Measurements from ENCODE around the gene CTU2.

The CTU2 gene

DNA sequence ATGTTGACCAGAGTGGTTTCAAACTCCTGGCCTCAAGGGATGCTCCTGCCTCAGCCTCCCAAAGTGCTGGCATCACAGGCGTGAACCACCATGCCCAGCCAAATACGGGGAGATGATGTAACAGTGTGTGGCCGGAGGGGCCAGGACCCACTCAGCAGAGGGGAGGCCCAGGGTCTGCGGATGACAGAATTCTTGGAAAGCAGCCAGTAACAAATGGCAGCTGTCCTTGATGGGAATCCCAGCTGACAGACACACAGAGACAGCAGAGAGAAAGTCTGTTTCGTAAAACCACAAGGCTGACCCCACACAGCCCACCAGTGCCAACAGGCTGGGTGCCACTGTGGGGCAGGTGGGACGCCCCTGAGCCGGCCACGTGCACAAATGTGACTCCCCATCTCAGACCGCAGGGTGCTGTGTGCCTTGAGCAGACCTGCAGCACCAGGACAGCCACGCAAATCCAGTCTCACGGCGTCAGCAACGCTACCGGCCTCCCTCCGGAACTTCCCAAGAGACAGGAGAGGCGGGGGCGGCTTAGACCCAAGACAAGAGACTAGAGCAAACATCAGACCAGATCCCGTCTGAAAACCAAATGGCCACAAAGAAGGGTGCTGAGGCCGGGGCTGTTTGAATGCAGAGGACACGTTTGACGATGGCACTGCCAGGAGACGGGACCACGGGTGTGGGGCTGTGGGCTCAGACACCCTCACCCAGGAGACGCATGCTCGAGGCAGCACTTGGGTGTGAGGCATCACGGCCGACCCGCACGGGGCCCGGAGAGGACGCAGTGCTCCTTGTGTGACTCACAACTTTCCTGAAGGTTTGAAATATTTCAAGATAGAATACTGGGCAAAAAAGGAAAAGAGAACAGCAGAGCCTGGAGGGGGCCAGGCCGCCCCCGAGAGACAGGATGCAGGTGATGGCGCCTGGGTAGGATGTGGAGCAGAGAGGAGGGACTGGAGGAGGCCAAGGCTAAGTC is 24.6 kb downstream of the CTU2 start:
- peaks cover 24% of the 10 kb centered on the region for H3K36me3 Mint-ChIP-seq (ENCODE audit: low read depth)
- no peak for DNase-seq (ENCODE audit: low spot score)
- H3K27ac Mint-ChIP-seq, result peak overlapping the region; percentile 28
- peak overlapping the region; percentile 34 for H3K4me3 Mint-ChIP-seq
- H3K9me3 Mint-ChIP-seq, result no peaks in the 10 kb centered on the region
- peaks cover 4% of the 10 kb centered on the region for H3K4me1 Mint-ChIP-seq (ENCODE audit: low read depth)
- no peaks in the 10 kb centered on the region for H3K27me3 Mint-ChIP-seq (ENCODE audit: low read depth)

DNA sequence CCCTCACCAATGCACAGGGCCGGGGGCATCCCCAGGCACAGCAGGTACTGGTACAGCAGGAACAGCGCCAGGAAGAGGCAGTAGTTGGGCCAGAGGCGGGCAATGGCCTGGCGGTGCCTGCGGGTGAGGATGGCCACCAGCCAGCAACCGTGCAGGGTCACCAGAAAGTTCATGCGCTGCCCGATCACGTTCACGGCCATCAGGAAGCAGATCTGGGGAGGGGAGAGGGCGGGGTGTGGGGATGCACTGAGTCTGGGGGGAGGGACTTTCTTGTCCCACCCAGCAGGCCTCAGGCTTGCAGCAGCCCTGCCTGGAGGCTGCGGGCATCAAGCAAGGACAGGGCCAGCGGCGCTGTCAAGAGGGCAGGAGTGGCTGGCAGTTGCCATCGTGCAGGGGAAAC is 25.4 kb downstream of the CTU2 start:
- Mint-ChIP-seq H3K27ac (no peak overlapping the region), H3K27me3 (ENCODE audit: low read depth) (no peaks in the 10 kb centered on the region), H3K36me3 (ENCODE audit: low read depth) (peaks cover 20% of the 10 kb centered on the region), H3K4me3 (no peak overlapping the region), H3K4me1 (ENCODE audit: low read depth) (peaks cover 4% of the 10 kb centered on the region), H3K9me3 (no peaks in the 10 kb centered on the region)
- no peak for DNase-seq (ENCODE audit: low spot score)

DNA sequence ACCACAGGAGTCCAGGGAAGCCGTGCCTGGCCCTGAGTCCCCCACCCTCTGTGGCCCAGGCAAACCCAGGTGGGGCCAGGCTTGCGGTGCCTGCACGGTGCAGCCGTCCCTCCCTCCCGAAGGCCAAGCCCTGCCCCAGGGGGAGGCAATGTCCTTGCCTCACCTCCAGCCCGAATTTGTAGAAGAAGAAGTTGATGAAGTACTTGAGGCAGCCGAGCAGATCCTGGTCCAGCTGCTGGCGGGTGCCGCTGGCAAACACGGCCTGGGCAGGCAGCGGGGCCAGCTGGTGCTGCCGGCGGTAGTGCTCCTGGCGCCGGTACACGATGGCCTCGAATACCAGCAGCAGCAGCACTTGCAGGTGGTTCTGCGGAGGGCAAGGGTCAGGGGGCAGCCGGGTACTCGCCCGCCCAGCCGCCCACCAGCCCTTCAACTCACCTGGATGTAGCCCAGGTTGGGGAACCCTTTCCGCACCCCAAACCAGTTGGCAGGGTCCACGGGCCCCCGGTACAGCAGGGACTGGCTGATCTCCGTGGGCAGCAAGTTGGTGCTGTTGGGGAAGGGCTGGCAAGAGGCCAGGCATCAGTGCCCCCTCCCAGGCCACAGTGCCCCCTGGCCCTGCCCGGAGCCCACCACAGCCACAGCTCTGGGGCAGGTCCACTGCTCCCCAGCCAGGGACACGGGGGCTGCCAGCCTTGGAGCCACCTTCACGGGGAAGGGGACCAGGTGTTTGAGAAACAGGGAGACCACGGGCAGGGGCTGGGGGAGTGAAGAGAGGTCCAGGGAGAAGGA is 26.1 kb downstream of the CTU2 start:
- H3K4me3 Mint-ChIP-seq, result no peak overlapping the region
- H3K27ac Mint-ChIP-seq, result peak overlapping the region; percentile 36
- H3K4me1 Mint-ChIP-seq (ENCODE audit: low read depth), result peaks cover 4% of the 10 kb centered on the region
- H3K36me3 Mint-ChIP-seq (ENCODE audit: low read depth), result peaks cover 20% of the 10 kb centered on the region
- no peaks in the 10 kb centered on the region for H3K27me3 Mint-ChIP-seq (ENCODE audit: low read depth)
- H3K9me3 Mint-ChIP-seq, result no peaks in the 10 kb centered on the region
- DNase-seq (ENCODE audit: low spot score), result no peak

DNA sequence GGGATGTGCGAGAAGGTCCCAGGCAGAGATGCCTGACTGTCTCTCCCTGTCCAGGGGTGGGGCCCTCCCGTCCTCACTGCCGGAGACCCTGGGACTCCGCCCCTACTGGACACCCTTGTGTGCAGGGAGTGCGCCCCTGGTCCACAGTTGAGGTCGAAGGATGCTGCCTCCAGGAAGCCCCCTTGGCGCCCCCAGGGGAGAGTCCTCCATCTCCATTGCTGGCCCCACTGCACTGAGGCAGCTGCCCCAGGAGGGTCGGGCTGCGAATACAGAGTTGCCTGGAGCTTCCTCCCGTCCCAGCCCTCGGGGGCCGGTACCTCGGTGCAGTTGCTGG is 26.6 kb downstream of the CTU2 start:
- Mint-ChIP-seq H3K27ac (no peak overlapping the region), H3K36me3 (ENCODE audit: low read depth) (peaks cover 17% of the 10 kb centered on the region), H3K27me3 (ENCODE audit: low read depth) (no peaks in the 10 kb centered on the region), H3K4me1 (ENCODE audit: low read depth) (peaks cover 4% of the 10 kb centered on the region), H3K9me3 (no peaks in the 10 kb centered on the region), H3K4me3 (no peak overlapping the region)
- no peak for DNase-seq (ENCODE audit: low spot score)

DNA sequence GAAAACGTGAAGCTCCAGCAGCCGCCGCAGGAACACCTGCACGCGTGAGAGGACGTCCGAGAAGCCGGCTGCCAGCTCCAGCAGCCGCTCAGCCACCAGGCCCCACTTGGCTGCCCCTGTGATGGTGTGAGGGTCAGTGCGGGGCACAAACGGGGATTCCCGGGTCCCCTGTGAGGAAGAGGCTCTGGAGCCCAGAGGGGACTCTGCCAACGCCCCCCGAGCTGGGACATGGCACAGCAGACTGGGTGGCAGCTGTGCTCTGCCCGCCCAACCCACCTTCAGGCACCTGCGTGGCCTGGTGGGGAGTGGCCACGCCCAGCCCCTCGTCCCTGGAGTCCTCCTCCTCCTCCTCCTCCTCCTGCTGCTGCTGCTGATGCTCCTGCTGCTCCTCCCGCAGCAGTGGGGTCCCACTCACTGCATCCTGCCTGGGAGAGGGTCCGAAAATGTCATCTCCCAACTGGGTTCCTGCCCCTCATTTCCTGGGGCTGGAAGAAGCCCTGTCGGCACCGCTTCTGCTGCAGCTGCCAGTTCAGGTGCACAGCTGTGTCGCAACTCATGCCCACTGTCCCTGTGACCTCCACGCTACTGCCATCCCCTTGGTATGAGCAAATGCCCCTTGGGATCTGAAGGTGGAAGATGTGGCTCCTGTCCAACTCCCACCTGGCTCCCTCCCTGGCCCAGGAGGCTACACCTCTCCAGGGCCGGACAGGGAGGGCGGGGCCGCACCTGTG is 27.5 kb downstream of the CTU2 start:
- DNase-seq (ENCODE audit: low spot score), result no peak
- H3K27ac Mint-ChIP-seq, result peak overlapping the region; percentile 7
- peaks cover 4% of the 10 kb centered on the region for H3K4me1 Mint-ChIP-seq (ENCODE audit: low read depth)
- H3K9me3 Mint-ChIP-seq, result no peaks in the 10 kb centered on the region
- H3K4me3 Mint-ChIP-seq, result no peak overlapping the region
- H3K27me3 Mint-ChIP-seq (ENCODE audit: low read depth), result no peaks in the 10 kb centered on the region
- peaks cover 18% of the 10 kb centered on the region for H3K36me3 Mint-ChIP-seq (ENCODE audit: low read depth)

DNA sequence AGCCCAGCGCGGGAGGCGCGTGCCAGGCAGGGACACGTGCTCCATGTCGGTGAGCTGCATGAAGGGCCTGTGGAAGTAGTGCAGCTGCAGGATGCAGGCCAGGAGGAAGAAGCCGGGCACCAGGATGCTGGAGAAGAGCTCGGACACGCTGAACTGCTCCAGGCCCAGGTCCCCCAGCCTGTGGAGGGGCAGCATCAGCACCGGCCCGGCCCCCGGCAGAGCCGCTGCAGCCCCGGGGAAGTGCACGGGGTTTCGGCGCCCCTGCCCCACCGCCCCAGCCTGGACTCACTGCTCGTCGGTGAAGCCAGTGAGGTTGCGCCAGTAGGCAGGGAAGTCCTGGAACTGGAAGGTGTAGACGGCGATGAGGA is 28.0 kb downstream of the CTU2 start:
- no peak for DNase-seq (ENCODE audit: low spot score)
- Mint-ChIP-seq H3K27me3 (ENCODE audit: low read depth) (no peaks in the 10 kb centered on the region), H3K27ac (no peak overlapping the region), H3K4me3 (no peak overlapping the region), H3K9me3 (no peaks in the 10 kb centered on the region), H3K4me1 (ENCODE audit: low read depth) (peaks cover 4% of the 10 kb centered on the region), H3K36me3 (ENCODE audit: low read depth) (peaks cover 22% of the 10 kb centered on the region)

DNA sequence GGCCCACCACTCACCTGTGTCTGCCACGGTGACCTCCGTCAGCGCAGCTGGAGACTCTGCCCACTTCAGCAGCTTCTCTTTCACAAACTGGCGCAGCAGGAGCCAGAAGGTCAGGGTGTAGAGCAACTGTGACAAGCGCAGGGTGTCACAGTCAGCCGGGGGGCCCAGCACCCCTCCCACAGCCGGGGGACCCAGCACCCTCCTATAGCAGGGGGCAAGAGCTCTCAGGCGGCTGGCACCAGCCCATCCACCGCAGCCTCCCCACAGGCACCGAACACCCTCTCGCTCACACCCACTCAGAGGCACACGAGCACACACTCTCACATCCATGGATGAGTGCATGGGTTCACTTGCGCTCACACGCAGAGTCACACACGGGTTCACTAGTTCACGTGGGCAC is 28.8 kb downstream of the CTU2 start:
- DNase-seq (ENCODE audit: low spot score), result no peak
- Mint-ChIP-seq H3K36me3 (ENCODE audit: low read depth) (peaks cover 17% of the 10 kb centered on the region), H3K9me3 (no peaks in the 10 kb centered on the region), H3K4me1 (ENCODE audit: low read depth) (peaks cover 4% of the 10 kb centered on the region), H3K27ac (no peak overlapping the region), H3K27me3 (ENCODE audit: low read depth) (no peaks in the 10 kb centered on the region), H3K4me3 (no peak overlapping the region)

DNA sequence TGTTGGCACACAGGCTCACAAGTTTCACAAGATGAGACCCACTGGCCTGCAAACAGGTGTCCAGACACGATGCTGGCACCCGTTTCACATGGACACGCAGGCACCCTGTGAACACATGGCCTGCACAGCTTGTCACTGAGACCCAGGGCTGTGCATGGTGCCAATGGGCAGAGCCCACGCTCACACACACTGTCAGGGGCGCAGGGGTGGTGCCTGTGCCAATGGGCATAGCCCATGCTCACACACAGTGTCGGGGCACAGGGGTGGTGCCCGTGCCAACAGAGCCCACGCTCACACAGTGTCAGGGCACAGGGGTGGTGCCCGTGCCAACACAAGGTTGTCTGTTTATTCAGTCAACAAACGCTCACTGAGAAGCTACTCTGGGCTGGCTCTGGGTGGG is 29.3 kb downstream of the CTU2 start:
- no peak for DNase-seq (ENCODE audit: low spot score)
- H3K4me3 Mint-ChIP-seq, result no peak overlapping the region
- H3K27ac Mint-ChIP-seq, result no peak overlapping the region
- no peaks in the 10 kb centered on the region for H3K9me3 Mint-ChIP-seq
- H3K27me3 Mint-ChIP-seq (ENCODE audit: low read depth), result no peaks in the 10 kb centered on the region
- peaks cover 16% of the 10 kb centered on the region for H3K36me3 Mint-ChIP-seq (ENCODE audit: low read depth)
- peaks cover 4% of the 10 kb centered on the region for H3K4me1 Mint-ChIP-seq (ENCODE audit: low read depth)

DNA sequence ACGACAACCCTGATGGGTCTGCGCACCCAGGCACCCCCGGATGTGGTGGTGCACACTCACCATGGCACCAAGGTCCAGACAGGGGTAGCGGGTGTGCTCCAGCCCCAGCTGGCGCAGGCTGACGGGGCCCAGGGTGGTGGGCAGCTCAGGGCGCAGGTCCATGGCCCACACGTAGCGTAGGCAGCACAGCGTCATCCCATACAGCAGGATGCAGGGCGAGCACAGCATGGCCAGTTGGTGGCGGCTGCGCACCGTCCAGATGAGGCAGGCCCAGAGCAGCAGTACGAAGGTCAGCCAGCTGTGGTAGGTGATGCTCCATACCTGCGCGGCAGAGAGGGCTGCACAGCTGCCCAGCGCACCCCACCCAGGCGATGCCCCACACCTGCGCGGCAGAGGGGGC is 29.8 kb downstream of the CTU2 start:
- no peak for DNase-seq (ENCODE audit: low spot score)
- Mint-ChIP-seq H3K9me3 (no peaks in the 10 kb centered on the region), H3K4me3 (no peak overlapping the region), H3K27me3 (ENCODE audit: low read depth) (no peaks in the 10 kb centered on the region), H3K36me3 (ENCODE audit: low read depth) (peaks cover 14% of the 10 kb centered on the region), H3K4me1 (ENCODE audit: low read depth) (peaks cover 3% of the 10 kb centered on the region), H3K27ac (no peak overlapping the region)

DNA sequence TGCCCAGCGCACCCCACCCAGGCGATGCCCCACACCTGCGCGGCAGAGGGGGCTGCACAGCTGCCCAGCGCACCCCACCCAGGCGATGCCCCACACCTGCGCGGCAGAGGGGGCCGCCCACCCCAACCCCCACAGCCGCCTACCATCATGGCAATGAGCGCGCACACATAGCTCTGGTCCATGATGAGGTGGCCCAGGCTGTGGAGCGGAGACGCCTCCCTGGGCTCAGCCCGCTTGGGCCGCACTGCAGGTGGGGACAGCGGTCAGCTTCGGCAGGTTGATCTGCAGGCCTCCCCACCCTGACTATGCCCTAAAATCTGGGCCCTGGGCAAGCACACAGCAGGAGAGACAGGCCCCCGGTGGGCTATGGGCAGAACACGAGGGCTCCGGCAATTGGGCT is 30.2 kb downstream of the CTU2 start:
- no peak for DNase-seq (ENCODE audit: low spot score)
- Mint-ChIP-seq H3K4me1 (ENCODE audit: low read depth) (no peaks in the 10 kb centered on the region), H3K27ac (no peak overlapping the region), H3K27me3 (ENCODE audit: low read depth) (no peaks in the 10 kb centered on the region), H3K36me3 (ENCODE audit: low read depth) (peaks cover 15% of the 10 kb centered on the region), H3K9me3 (no peaks in the 10 kb centered on the region), H3K4me3 (no peak overlapping the region)

DNA sequence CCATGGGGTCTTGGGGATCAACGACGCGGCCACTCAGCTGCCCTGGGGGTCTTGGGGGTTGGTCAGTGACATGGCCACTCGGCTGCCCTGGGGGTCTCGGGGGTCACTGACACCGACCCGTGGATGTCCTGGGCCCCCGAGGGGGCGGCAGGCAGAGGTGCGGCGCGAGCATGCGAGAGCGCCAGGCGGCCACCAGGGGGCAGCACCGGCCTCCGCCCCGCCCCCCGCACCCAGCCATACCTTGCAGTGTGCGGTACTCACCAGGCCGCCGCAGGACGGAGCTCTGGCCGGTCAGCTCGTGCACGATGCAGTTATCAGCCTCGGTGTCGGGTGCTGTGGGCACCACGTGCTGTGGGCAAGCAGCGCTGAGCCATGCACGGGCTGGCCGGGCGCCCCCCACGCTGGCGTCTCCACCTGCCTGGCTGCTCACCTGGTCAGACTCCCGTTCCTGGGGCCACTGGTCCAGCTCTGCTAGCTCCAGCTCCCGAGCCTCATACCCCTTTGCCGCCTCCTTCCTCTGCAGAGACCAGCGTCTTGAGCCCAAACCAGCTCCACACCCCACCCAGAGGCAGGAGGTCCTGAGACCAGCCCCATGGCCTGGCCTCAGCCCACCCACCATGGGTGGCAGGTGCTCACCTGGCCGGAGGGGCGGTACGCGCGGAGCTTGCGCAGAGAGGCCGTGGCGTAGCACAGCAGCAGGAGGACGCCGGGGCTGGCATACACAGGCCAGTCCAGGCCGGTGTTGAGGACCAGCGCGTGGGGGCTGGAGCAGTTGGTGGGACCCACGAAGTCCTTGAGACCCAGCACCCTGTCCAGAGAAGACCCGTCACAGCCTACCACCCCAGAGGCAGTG is 31.2 kb downstream of the CTU2 start:
- DNase-seq (ENCODE audit: low spot score), result peak; percentile 53
- no peak overlapping the region for H3K27ac Mint-ChIP-seq

DNA sequence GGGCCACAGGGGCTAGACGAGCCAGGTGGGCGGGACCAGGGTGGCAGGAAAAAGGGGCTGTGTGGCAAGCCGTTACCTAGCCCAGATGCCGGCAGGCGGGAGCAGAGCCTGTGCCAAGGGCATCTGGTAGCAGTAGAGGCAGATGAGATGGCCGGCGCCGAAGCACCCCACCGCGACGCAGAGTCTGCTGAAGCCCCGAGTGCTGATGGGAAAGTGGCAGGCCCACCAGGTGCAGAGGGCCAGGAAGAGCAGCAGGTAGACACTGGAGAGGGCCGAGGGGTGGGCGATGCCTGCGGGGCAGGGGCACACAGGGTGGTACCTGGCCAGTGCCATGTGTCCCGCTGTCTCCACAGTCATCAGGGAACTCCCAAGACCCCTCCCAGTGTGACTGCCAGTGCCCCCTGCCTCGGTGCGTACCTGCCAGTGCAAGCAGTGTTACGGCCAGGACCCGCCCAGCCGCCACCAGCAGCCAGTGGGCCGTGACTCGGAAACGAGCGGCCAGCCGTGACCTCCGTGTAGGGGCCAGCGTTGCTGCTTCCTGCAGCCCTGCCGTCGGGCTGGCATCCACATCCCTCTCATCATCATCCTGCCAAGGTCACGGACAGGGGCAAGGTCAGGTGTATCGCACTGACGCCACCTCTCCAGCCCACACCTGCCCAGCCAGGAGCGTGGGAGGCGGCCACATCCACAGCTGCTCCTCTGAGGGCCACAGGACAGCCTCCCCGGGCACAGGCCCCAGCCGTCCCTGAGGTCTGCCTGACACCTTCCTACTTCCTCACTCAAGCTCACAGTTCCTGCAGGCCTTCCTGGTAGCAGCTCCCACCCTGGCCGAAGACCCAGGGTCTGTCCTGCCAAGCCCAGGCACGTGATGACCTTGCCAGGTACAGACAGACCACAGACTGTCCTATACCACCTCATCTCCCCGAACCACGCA is 32.1 kb downstream of the CTU2 start:
- Mint-ChIP-seq H3K4me3 (no peak overlapping the region), H3K9me3 (no peaks in the 10 kb centered on the region), H3K36me3 (ENCODE audit: low read depth) (peaks cover 13% of the 10 kb centered on the region), H3K27ac (peak overlapping the region; percentile 41), H3K4me1 (ENCODE audit: low read depth) (no peaks in the 10 kb centered on the region), H3K27me3 (ENCODE audit: low read depth) (no peaks in the 10 kb centered on the region)
- no peak for DNase-seq (ENCODE audit: low spot score)

More for the DNA sequence above, 31.2 kb downstream of the CTU2 start:
- no peaks in the 10 kb centered on the region for H3K4me1 Mint-ChIP-seq (ENCODE audit: low read depth)
- no peak overlapping the region for H3K4me3 Mint-ChIP-seq
- H3K36me3 Mint-ChIP-seq (ENCODE audit: low read depth), result peaks cover 13% of the 10 kb centered on the region
- no peaks in the 10 kb centered on the region for H3K27me3 Mint-ChIP-seq (ENCODE audit: low read depth)
- H3K9me3 Mint-ChIP-seq, result no peaks in the 10 kb centered on the region
